IPS-11a (cell line): ENCODE measurements around the gene EPPIN.
"Not testable (repeated sequence)": the region's sequence is repeated elsewhere in the genome, so short reads cannot be mapped to it uniquely, and the experiment has no call there.

Experiments
- H3K4me3 ChIP-seq: one replicate; pipeline ENCODE4 v1.5.1; 2013; ENCODE audit warnings: low read depth, low read length, control low read depth

The EPPIN gene

DNA sequence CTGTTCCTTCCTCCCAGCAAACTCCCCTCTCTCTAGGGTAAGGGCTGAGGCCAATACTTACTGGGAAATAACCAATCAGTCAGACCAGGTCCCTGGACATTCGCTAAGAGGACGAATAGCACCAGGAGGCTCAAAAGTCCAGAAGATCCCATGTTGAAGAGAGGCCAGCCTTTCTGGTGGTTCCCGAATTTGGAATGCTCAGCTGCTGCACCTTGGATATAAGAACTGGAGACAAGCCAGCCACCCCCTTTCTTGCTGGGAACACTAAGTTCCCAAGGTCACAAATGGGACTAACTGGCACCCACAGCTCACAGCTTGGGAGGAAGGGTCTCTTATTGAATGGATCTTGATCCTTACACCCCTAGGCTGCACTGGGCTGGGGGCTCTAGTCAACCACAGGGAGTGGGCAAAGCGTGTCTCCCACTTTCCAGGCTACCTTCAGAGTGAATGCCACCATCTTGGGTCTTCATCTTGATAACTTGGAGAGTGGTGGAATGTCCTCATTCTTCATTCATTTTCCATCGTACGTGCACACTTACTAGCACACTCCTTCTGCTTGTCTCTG is at the start of gene EPPIN:
TSS of gene EPPIN (minus strand) at position 196 of the 565 bp plus-strand sequence. CDS start at position 152, 44 bp downstream.
- no peak within 1 kb of the TSS for H3K4me3 ChIP-seq

GRCh38 chr20:45595235-45595634 is 48.0 kb upstream of the EPPIN start:
- no peak overlapping the region for H3K4me3 ChIP-seq

GRCh38 chr20:45593498-45593897 is 46.3 kb upstream of the EPPIN start:
- no peak overlapping the region for H3K4me3 ChIP-seq

DNA sequence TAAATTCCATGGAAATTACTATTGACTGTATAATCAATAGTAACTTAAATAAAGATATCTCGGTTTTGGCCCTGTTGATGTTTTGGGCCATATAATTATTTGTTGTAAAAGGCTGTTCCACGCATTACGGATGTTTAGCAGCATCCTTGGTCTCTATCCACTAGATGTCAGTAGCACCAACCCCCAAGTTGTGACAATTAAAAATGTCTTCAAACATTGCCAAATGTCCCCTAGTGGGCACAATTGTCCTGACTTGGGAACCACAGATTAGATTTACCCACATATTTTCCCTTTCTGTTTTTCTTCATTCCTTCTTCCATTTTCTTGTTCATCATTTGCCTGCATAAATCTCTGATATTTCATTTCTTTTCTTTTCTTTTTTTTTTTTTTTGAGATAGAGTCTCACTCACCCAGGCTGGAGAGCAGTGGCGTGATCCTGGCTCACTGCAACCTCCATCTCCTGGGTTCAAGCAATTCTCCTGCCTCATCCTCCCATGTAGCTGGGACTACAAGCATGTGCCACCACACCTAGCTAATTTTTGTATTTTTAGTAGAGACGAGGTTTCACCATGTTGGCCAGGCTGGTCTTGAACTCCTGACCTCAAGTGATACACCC is 45.5 kb upstream of the EPPIN start:
- H3K4me3 ChIP-seq, result no peak overlapping the region

GRCh38 chr20:45589725-45590124 is 42.5 kb upstream of the EPPIN start:
- H3K4me3 ChIP-seq, result no peak overlapping the region

DNA sequence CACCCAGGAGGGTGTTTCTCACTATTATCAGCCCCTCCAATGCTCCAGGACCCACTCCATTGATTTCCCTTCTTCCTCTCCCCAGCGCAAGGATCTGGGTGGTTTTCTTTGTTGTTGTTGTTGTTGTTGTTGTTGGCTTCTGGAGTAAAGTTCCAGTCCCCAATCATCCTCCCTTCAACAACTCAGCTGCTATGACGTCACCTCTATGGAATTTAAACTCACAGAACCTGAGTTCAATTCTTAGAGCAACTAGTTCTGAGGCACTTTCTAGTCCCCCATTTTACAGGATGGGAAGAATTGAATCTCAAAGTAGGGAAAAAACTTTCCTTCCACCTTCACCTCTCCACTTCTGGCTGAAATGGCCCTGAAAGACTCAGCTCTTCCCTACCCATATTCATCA is 41.6 kb upstream of the EPPIN start:
- H3K4me3 ChIP-seq, result no peak overlapping the region

- not testable (repeated sequence) for H3K4me3 ChIP-seq
These were observed 38.8 kb upstream of the EPPIN start for GRCh38 chr20:45585986-45586385.

- H3K4me3 ChIP-seq, result not testable (repeated sequence)
These were observed 37.1 kb upstream of the EPPIN start for GRCh38 chr20:45584294-45584693.

GRCh38 chr20:45583502-45583901 is 36.3 kb upstream of the EPPIN start:
- H3K4me3 ChIP-seq, result no peak overlapping the region

DNA sequence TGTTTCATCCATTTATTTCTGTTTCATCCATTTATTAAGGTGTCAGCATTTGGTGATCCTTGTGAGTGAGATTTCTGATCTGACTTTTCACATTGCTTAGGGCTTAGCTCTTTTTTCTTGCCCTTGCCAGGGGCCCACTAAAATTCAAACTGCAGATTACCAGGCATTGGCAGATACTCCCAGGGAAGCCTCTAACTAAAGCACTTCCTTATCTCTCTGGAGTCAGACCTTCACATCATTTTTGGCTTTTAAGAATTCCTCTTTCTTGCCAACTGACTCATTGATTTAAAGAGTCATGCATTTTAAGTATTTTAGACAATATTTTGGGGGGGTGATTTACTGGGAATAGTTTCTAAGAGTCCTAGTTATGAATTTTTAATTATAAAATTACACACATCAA is 34.5 kb upstream of the EPPIN start:
- no peak overlapping the region for H3K4me3 ChIP-seq

- H3K4me3 ChIP-seq, result no peak within 1 kb of the TSS
These were observed 32.0 kb upstream of the EPPIN start, which contains the start of gene WFDC8 for GRCh38 chr20:45579184-45579583. Gene WFDC8, minus strand, starts transcription at chr20:45579284. Its CDS starts 37 bp downstream, at chr20:45579247.

DNA sequence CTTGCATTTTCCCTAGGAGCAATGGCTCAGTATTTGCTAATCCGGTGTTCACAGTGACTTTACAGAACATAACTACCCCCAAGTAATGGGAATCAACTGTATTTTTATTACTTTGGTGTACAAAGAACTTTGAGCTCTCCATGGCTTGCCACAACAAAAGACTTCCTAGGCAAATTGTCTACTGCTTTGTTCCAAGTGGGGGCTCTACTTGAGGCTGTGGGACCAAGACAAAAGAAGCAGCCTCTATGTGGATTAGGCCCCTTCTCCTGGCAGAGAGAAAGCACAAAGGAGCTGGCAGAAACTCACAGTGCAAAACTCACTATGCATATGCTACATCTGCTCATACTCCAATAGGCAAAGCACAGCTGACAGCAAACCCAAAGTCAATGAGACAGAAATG is 31.0 kb upstream of the EPPIN start:
- H3K4me3 ChIP-seq, result no peak overlapping the region

DNA sequence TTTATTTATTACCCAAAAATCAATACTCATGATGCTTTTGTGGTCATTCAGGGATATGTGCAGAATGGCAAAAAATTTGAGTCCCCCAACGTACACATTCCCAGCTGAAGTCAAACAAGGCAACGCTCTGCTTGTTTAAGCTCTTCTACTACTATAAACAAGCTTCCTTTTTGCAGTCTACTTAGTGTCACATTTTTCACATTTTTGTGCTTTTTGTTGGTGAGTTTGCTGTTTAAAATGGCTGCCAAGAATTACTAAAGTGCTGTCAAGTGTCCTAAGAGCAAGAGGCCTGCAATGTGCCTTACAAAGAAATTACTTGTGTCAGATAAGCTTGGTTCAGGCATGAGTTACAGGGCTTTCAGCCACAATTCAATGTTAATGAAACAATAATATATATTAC is 29.8 kb upstream of the EPPIN start:
- no peak overlapping the region for H3K4me3 ChIP-seq

DNA sequence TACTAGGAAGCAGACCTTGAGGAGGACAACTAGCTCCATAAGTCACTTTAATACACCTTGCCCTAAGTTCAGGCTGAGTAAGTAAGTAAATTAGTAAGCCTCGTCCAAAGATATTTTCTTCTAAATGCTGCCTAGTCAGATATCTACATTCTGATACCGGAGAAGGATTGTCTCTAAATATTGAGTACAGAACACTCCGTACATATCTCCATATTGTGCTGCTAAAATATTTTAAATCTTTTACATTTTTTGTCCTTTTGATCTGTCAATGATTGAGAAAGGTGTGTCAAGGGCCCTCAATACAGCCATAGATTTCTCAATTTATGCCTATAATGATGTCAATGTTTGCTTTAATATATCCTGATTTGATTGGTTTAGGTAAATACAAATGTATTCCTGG is 28.7 kb upstream of the EPPIN start:
- H3K4me3 ChIP-seq, result no peak overlapping the region

DNA sequence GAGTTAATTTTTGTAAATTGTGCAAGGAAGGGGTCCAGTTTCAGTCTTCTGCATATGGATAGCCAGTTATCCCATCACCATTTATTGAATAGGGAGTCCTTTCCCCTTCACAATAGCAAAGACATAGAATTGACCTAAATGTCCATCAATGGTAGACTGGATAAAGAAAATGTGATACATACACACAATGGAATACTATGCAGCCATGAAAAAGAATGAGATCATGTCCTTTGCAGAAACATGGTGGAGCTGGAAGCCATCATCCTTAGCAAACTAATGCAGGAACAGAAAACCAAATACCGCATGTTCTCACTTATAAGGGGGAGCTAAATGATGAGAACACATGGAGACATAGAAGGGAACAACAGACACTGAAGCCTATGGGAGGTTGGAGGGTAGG is 22.4 kb upstream of the EPPIN start:
- not testable (repeated sequence) for H3K4me3 ChIP-seq

GRCh38 chr20:45564760-45565276 is 17.6 kb upstream of the EPPIN start:
- no peak overlapping the region for H3K4me3 ChIP-seq

DNA sequence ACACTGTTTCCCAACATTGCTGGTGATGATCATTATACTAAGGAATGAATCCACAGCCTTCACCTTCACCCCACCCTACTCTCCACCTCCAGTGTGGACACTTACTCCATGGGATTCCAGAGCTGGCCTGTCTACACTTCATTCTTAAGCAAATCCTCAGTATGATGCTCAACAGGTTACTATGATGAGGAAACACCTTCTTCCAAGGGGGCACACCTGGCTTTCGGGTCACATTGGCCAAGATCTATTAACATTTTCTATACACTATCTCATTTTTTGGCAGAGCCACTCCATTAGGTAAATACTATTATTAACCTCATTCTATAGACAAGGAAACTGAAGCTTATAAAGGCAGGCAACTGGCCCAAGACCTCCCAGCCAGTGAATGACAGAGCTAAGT is 8.0 kb upstream of the EPPIN start:
- no peak overlapping the region for H3K4me3 ChIP-seq

DNA sequence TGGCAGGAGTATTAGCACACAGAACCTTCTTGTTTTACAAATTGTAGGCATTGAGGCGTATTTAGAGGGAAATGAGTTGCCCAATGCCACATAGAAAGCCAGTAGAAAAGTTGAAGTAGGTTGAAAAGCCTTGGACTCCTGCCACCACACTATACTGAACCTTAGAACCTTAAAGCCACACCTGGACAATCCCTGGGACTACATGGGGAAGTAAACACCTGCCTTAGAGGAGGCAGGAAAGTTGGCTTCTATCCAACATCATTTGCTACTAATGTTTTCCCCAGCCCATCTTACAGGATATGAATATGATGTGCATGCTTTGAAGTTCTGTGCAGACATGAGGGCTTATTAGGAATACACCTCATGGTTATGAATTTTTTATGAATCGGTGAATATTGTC is 5.3 kb upstream of the EPPIN start:
- no peak overlapping the region for H3K4me3 ChIP-seq

DNA sequence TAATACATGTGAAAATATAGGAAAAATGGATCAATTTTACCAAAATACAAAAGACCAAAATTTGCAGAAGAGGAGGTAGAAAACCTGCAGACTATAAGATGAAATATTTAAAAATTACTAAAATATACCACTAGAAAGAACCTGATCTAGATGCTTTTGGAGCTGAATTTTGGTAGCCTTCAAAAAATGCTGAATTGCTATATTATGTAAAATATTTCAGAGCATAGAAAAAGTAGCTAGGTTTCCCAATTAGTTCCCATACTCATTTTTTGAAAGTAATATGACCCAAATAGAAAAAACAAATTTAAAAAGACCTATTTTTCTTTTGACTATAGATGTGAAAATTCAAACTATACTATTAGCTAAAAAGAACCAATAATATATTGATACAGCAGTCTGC is 3.6 kb upstream of the EPPIN start:
- H3K4me3 ChIP-seq, result no peak overlapping the region

DNA sequence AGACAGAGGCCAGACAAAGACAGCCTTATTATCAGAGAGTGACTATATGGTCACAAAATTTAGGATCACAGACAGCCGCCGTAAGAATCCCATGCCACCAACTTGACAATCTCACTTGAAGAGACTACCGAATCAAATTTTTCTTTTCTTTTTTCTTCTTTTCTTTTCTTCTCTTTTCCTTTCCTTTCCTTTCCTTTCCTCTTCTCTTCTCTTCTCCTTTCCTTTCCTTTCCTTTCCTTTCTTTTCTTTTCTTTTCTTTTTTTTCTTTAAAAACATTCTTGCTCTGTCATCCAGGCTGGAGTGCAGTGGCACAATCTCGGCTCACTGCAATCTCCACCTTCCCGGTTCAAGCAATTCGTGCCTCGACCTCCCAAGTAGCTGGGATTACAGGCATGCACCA is 1.2 kb upstream of the EPPIN start:
- no peak overlapping the region for H3K4me3 ChIP-seq

GRCh38 chr20:45545754-45546453 is 1.3 kb downstream of the EPPIN start:
- H3K4me3 ChIP-seq, result no peak overlapping the region

DNA sequence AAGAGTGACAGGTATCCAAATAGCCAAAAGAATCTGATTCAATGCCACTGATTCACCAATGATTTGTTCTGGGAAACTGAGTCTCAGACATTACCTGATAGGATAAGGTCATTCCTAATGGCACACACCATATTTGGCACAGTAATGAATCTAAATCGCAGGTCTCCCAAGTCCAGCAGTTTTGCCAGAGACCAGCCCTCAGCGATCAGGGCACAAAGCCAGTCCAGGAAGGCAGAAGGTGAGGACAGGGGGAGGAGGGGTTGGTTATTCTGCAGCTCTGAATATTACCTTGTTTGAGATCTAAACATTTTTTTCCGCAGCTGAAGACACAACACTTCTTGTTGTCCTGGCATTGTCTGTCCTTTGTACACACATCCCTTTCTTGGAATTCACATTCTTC is 1.9 kb downstream of the EPPIN start:
- H3K4me3 ChIP-seq, result no peak overlapping the region
